GM18870 (cell line): ENCODE data around the gene MYBPC2.

Experiments
- ATAC-seq: cut with Tn5 transposase; IDR thresholded peaks from one replicate; pipeline ENCODE4 v1.9.1; 2021; ENCODE audit warnings: moderate library complexity; ENCODE audit not compliant: unreplicated experiment

MYBPC2 gene

GRCh38 chr19:50409347-50409746 is 23.3 kb upstream of the MYBPC2 start:
- ATAC-seq: no peak

- no peak for ATAC-seq
These were observed 22.6 kb upstream of the MYBPC2 start for GRCh38 chr19:50410109-50410508.

- ATAC-seq: no peak
These were observed 20.3 kb upstream of the MYBPC2 start for GRCh38 chr19:50412419-50412818.

- no peak for ATAC-seq
These were observed 19.6 kb upstream of the MYBPC2 start for GRCh38 chr19:50413096-50413495.

- no peak for ATAC-seq
These were observed 19.2 kb upstream of the MYBPC2 start for GRCh38 chr19:50413531-50413930.

- no peak for ATAC-seq
These were observed 17.6 kb upstream of the MYBPC2 start for GRCh38 chr19:50414864-50415660.

GRCh38 chr19:50415661-50416033 is 17.0 kb upstream of the MYBPC2 start:
- ATAC-seq: no peak

GRCh38 chr19:50416034-50416977 is 16.4 kb upstream of the MYBPC2 start:
- no peak for ATAC-seq

GRCh38 chr19:50417111-50418081 is 15.3 kb upstream of the MYBPC2 start:
- ATAC-seq: no peak

- ATAC-seq: no peak
These were observed 14.3 kb upstream of the MYBPC2 start, which contains the start of gene SPIB for GRCh38 chr19:50418176-50419021. Gene SPIB (plus strand): TSS chr19:50418938. CDS start chr19:50418963, 25 bp downstream.

- no peak for ATAC-seq
These were observed 13.6 kb upstream of the MYBPC2 start for GRCh38 chr19:50419022-50419579.

GRCh38 chr19:50419580-50420035 is 13.1 kb upstream of the MYBPC2 start:
- no peak for ATAC-seq

GRCh38 chr19:50420127-50420526 is 12.6 kb upstream of the MYBPC2 start:
- ATAC-seq: no peak

- no peak for ATAC-seq
These were observed 11.9 kb upstream of the MYBPC2 start for GRCh38 chr19:50420808-50421207.

GRCh38 chr19:50422397-50423278 is 10.1 kb upstream of the MYBPC2 start:
- no peak for ATAC-seq

GRCh38 chr19:50423279-50424113 is 9.2 kb upstream of the MYBPC2 start:
- ATAC-seq: no peak

GRCh38 chr19:50425581-50425980 is 7.1 kb upstream of the MYBPC2 start:
- ATAC-seq: no peak
